Measurements from ENCODE around the gene PXT1. TPM values are rescaled to one million over a fixed set of nuclear protein-coding genes. Genes with fewer than 3 reads are reported as not detected.

Gene PXT1
- polyA plus RNA-seq, 1 donor from 2014 or later = 0.24 TPM

- Histone ChIP-seq H3K9me3 (ENCODE audit: low read length) (no peaks in the 10 kb centered on the region), H3K9ac (ENCODE audit: low read length) (no peak overlapping the region), H3F3A (ENCODE audit: insufficient read depth, low read length, poor library complexity, severe bottlenecking) (no peaks in the 10 kb centered on the region), H3K4me2 (ENCODE audit: low read length) (no peak overlapping the region), H3K27ac (ENCODE audit: low read length) (no peak overlapping the region), H3K36me3 (ENCODE audit: insufficient read depth, low read length) (no peaks in the 10 kb centered on the region), H3K4me3 (ENCODE audit: low read length) (no peak overlapping the region), H3K27me3 (ENCODE audit: insufficient read depth, low read depth, low read length) (no peaks in the 10 kb centered on the region), H3K79me2 (replicated peaks; ENCODE audit: insufficient read depth, low read length) (no peaks in the 10 kb centered on the region), H3K9me2 (ENCODE audit: insufficient read depth, low read length) (no peaks in the 10 kb centered on the region), H2AFZ (ENCODE audit: low read depth, low read length) (no peak overlapping the region), H4K20me1 (ENCODE audit: insufficient read depth) (no peaks in the 10 kb centered on the region)
- TF ChIP-seq POLR2AphosphoS5 (IDR thresholded peaks at IDR 0.05) = no peak
- no peak for TF ChIP-seq TAF1 (IDR thresholded peaks at IDR 0.05; ENCODE audit: low read depth)
- no peak for TF ChIP-seq EZH2 (IDR thresholded peaks at IDR 0.05; ENCODE audit: borderline replicate concordance, insufficient read depth, low read length, poor library complexity, severe bottlenecking)
Measured at GRCh38 chr6:36404164-36404563, 38.5 kb downstream of the PXT1 start.

GRCh38 chr6:36402481-36402880, 40.2 kb downstream of the PXT1 start:
- Histone ChIP-seq H3K9ac (ENCODE audit: low read length) (no peak overlapping the region), H3K27ac (ENCODE audit: low read length) (no peak overlapping the region), H4K20me1 (ENCODE audit: insufficient read depth) (no peaks in the 10 kb centered on the region), H3K27me3 (ENCODE audit: insufficient read depth, low read depth, low read length) (no peaks in the 10 kb centered on the region), H3F3A (ENCODE audit: insufficient read depth, low read length, poor library complexity, severe bottlenecking) (no peaks in the 10 kb centered on the region), H3K79me2 (replicated peaks; ENCODE audit: insufficient read depth, low read length) (no peaks in the 10 kb centered on the region), H2AFZ (ENCODE audit: low read depth, low read length) (no peak overlapping the region), H3K4me2 (ENCODE audit: low read length) (no peak overlapping the region), H3K9me3 (ENCODE audit: low read length) (no peaks in the 10 kb centered on the region), H3K36me3 (ENCODE audit: insufficient read depth, low read length) (no peaks in the 10 kb centered on the region), H3K4me3 (ENCODE audit: low read length) (no peak overlapping the region), H3K9me2 (ENCODE audit: insufficient read depth, low read length) (no peaks in the 10 kb centered on the region)
- TF ChIP-seq POLR2AphosphoS5 (IDR thresholded peaks at IDR 0.05) (no peak), REST (IDR thresholded peaks at IDR 0.05; ENCODE audit: borderline replicate concordance) (no peak), RAD21 (conservative IDR thresholded peaks at IDR 0.05) (no peak), EZH2 (IDR thresholded peaks at IDR 0.05; ENCODE audit: borderline replicate concordance, insufficient read depth, low read length, poor library complexity, severe bottlenecking) (no peak), TAF1 (IDR thresholded peaks at IDR 0.05; ENCODE audit: low read depth) (no peak), CTCF (IDR thresholded peaks at IDR 0.05; ENCODE audit: poor library complexity, severe bottlenecking) (no peak), MXI1 (conservative IDR thresholded peaks at IDR 0.05; ENCODE audit: poor library complexity, severe bottlenecking) (no peak), SMC3 (conservative IDR thresholded peaks at IDR 0.05; ENCODE audit: poor library complexity) (no peak), EP300 (conservative IDR thresholded peaks at IDR 0.05; ENCODE audit: poor library complexity, severe bottlenecking) (no peak)

GRCh38 chr6:36399970-36400369, 42.7 kb downstream of the PXT1 start:
- Histone ChIP-seq H3K36me3 (ENCODE audit: insufficient read depth, low read length) (no peaks in the 10 kb centered on the region), H3K9me3 (ENCODE audit: low read length) (no peaks in the 10 kb centered on the region), H3K4me2 (ENCODE audit: low read length) (no peak overlapping the region), H2AFZ (ENCODE audit: low read depth, low read length) (no peak overlapping the region), H4K20me1 (ENCODE audit: insufficient read depth) (no peaks in the 10 kb centered on the region), H3K9me2 (ENCODE audit: insufficient read depth, low read length) (no peaks in the 10 kb centered on the region), H3K9ac (ENCODE audit: low read length) (no peak overlapping the region), H3K27me3 (ENCODE audit: insufficient read depth, low read depth, low read length) (no peaks in the 10 kb centered on the region), H3F3A (ENCODE audit: insufficient read depth, low read length, poor library complexity, severe bottlenecking) (no peaks in the 10 kb centered on the region), H3K4me3 (ENCODE audit: low read length) (no peak overlapping the region), H3K27ac (ENCODE audit: low read length) (no peak overlapping the region), H3K79me2 (replicated peaks; ENCODE audit: insufficient read depth, low read length) (no peaks in the 10 kb centered on the region)
- no peak for TF ChIP-seq SMC3 (conservative IDR thresholded peaks at IDR 0.05; ENCODE audit: poor library complexity)
- TF ChIP-seq EP300 (conservative IDR thresholded peaks at IDR 0.05; ENCODE audit: poor library complexity, severe bottlenecking) = no peak
- TF ChIP-seq EZH2 (IDR thresholded peaks at IDR 0.05; ENCODE audit: borderline replicate concordance, insufficient read depth, low read length, poor library complexity, severe bottlenecking) = no peak
- no peak for TF ChIP-seq TAF1 (IDR thresholded peaks at IDR 0.05; ENCODE audit: low read depth)
- no peak for TF ChIP-seq RAD21 (conservative IDR thresholded peaks at IDR 0.05)
- TF ChIP-seq CTCF (IDR thresholded peaks at IDR 0.05; ENCODE audit: poor library complexity, severe bottlenecking) = no peak
- TF ChIP-seq MXI1 (conservative IDR thresholded peaks at IDR 0.05; ENCODE audit: poor library complexity, severe bottlenecking) = no peak
- TF ChIP-seq POLR2AphosphoS5 (IDR thresholded peaks at IDR 0.05) = no peak
- no peak for TF ChIP-seq REST (IDR thresholded peaks at IDR 0.05; ENCODE audit: borderline replicate concordance)
